Measurements from ENCODE around the gene VAMP8. TPM values are rescaled to one million over a fixed set of nuclear protein-coding genes. Genes with fewer than 3 reads are reported as not detected.
A peak's percentile ranks its signal among the peaks of the same experiment; 100 is the strongest.

Gene VAMP8
- total and polyA plus RNA-seq, 2 donors: 133 to 433 TPM

DNA sequence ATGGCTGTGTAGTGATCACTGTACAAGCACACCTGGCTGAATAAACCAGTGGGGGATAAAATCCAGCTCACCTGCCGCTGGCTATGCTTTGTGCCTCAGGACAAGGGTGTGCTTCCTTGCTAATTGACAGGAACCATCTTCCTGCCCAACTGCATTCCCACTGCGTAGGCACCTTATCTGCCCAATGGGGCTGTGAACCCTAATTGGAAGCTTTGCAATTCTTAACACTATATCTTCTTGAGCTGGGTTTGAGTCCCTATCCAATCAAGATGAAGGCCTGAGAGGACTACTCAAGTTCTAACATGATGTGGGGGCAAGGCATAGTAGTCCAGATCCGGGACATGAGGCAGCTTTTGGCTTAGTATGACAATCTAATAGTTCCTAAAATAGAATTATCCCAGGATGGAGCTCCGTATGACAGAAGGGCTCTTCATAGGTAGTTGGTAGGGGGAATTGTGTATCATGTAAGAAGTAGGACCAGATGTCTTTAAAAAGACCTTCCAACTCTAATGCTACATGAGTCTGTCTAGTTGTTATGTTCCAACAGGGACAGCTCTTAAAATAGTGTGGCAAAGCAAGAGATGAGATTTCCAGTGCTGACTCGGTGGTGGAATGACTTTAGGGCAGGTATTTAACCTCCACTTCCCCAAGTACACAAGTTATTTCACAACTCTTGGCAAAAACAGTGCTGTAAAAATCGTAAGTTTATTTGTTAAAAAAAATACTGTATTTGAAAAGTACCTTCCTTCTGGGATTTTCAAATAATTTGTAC, 27.4 kb downstream of the VAMP8 start:
- Histone ChIP-seq H3K27ac (ENCODE audit: low read depth in 1 of 2, low read length in 1 of 2) (no peak overlapping the region), H3K36me3 (ENCODE audit: control insufficient read depth in 2 of 2, insufficient read depth in 2 of 2, low read length in 1 of 2) (peaks cover 22 to 25% of the 10 kb centered on the region in 2 donors), H3K4me1 (ENCODE audit: control insufficient read depth in 2 of 2, insufficient read depth in 2 of 2, low read length in 2 of 2) (peaks cover 3 to 10% of the 10 kb centered on the region in 2 donors), H3K27me3 (ENCODE audit: control insufficient read depth in 2 of 2, insufficient read depth in 1 of 2, low read length in 1 of 2) (peaks cover 14 to 31% of the 10 kb centered on the region in 2 donors), H3K4me3 (ENCODE audit: low read length in 2 of 2) (no peak overlapping the region), H3K9me3 (ENCODE audit: control insufficient read depth in 2 of 2, insufficient read depth in 1 of 2, low read length in 1 of 2) (no peaks in the 10 kb centered on the region)
- WGBS: 92% methylated on average over 6 of the region's 6 CpGs
- DNase-seq (ENCODE audit: low read depth in 6 of 9, low spot score in 9 of 9): no peak

DNA sequence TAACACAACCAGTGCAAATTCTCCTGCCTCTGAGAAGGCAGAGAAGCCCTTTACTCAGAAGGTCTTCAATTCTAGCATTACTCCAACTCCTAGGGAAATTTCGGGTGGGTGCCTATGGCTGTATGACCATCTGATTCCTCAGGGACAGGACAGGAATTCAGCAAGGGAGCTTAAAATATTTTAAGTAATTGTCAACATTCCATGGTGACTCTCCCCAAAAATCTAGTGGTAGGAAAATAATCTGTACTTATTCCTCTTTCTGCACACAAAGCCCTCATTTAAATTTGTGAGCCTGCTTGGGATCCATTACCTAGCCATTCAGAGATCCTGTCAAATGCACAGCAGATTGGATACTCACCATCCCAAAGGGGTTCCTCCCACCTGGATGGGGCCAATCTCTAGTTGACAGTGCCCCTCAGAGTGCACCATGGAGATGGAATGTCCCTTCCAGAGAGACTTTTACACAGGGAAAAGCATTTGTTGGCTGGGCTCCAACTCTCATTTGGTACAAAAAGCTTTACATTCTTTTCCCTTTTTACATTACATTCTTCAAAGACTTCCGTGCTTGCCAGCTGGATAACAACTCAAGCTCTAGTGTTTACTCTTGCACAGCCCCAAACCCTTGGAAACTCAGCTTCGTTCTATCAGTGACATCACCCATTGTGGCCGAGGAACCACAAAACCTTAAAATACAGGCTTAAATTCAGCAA, 28.2 kb downstream of the VAMP8 start:
- Histone ChIP-seq H3K27ac (ENCODE audit: low read depth in 1 of 2, low read length in 1 of 2) (no peak overlapping the region), H3K36me3 (ENCODE audit: control insufficient read depth in 2 of 2, insufficient read depth in 2 of 2, low read length in 1 of 2) (peaks cover 19 to 25% of the 10 kb centered on the region in 2 donors), H3K27me3 (ENCODE audit: control insufficient read depth in 2 of 2, insufficient read depth in 1 of 2, low read length in 1 of 2) (peaks cover 14 to 31% of the 10 kb centered on the region in 2 donors), H3K4me3 (ENCODE audit: low read length in 2 of 2) (no peak overlapping the region), H3K9me3 (ENCODE audit: control insufficient read depth in 2 of 2, insufficient read depth in 1 of 2, low read length in 1 of 2) (no peaks in the 10 kb centered on the region), H3K4me1 (ENCODE audit: control insufficient read depth in 2 of 2, insufficient read depth in 2 of 2, low read length in 2 of 2) (peaks cover 7 to 15% of the 10 kb centered on the region in 2 donors)
- 94% methylated on average over 4 of the region's 4 CpGs for WGBS
- DNase-seq (ENCODE audit: low read depth in 6 of 9, low spot score in 9 of 9): no peak

DNA sequence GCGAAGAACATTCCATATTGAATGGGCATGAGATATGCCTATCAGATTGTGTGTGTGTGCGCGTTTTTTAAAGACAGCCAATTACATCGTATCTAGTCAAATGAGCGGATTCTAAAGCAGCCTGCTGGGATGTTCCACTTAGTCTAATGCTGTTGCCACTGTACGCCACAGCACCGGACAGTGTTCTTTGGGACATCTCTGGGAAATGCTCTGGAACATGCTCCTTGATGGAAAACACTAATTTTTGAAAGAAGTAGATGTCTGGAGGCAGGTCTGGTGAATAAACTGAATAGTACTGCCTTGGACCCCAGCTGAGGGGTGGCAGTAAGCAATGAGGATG, 28.7 kb downstream of the VAMP8 start:
- Histone ChIP-seq H3K4me3 (ENCODE audit: low read length in 2 of 2) (no peak overlapping the region), H3K27me3 (ENCODE audit: control insufficient read depth in 2 of 2, insufficient read depth in 1 of 2, low read length in 1 of 2) (peaks cover 14 to 30% of the 10 kb centered on the region in 2 donors), H3K36me3 (ENCODE audit: control insufficient read depth in 2 of 2, insufficient read depth in 2 of 2, low read length in 1 of 2) (peaks cover 19 to 25% of the 10 kb centered on the region in 2 donors), H3K4me1 (ENCODE audit: control insufficient read depth in 2 of 2, insufficient read depth in 2 of 2, low read length in 2 of 2) (peaks cover 10 to 19% of the 10 kb centered on the region in 2 donors), H3K27ac (ENCODE audit: low read depth in 1 of 2, low read length in 1 of 2) (no peak overlapping the region), H3K9me3 (ENCODE audit: control insufficient read depth in 2 of 2, insufficient read depth in 1 of 2, low read length in 1 of 2) (no peaks in the 10 kb centered on the region)
- WGBS: 96% methylated on average over 7 of the region's 7 CpGs
- no peak for DNase-seq (ENCODE audit: low read depth in 6 of 9, low spot score in 9 of 9)

DNA sequence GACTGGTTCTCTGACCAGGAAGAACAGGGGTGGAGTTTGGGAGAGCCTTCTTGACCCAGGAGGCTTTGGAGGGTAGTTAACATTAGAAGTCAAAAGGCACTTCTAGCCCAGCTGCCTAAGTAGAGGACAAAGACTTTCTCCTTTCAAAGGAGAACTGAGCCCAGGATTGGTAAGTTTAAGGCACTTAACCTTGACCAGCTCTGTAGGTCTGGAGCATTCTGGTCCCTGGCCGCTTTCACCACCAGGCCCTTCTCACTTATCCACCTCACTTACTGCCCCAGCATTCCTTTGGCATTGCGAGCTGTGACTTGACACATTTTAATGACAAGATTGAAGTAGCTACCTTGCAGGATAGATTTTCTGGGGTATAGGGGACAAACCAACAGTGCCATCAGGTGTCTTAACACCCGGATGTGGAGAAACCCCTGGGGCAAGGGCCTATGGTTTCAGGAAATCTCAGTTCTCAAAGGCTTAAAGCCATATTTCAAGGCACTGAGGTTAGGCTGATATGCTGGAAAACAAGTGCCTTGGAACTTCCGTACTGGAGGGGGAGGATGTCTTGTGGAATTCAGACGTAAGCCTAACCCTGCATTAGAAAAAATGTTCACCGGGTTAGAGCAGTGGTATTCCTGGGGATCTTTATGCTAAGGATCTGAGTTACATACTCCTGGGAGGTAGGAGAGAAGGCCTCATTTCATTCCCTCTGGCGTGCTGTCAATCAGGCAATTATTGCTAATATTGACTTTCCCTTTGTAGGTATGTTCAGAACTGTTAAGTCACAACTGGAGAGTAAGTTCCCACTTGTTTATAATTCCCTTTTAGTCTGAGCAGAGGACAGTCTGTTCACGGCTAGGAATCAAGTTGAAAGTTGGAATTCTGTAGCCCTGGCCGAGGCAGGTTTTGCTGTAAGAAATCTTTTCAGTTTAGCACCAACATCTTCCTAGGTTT, 30.2 kb downstream of the VAMP8 start:
- H3K4me3 ChIP-seq (ENCODE audit: low read length in 2 of 2): no peak overlapping the region
- DNase-seq (ENCODE audit: low read depth in 6 of 9, low spot score in 9 of 9): no peak

DNA sequence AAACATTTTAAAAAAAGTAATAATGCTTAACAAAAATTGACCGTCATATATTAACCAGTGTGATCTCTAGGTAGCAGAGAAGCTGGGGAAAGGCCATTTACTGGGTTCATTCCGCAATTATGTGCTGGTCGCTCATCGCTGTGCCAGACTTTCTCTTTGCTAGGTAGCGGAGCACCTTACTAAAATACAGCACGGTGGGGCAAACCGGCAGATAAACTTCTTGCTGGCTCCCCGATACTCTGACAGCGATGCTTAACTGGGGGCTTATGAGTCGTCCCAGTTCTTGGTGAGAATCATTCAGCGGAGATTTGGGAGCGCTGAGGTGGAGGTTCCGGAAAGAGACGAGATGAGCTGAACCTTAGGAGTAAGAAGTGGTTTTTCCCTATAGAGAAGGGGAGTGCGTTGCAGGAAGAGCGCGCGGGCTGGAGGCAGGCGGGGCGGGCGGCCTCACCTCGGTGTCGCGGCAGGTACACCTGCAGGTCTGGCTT, 33.9 kb downstream of the VAMP8 start:
- peak overlapping the region; percentile 77 to 83 for H3K4me3 ChIP-seq (ENCODE audit: low read length in 2 of 2)
- peak overlapping the region; percentile 74 to 75 for H3K27ac ChIP-seq (ENCODE audit: low read depth in 1 of 2, low read length in 1 of 2)
- no peaks in the 10 kb centered on the region for H3K9me3 ChIP-seq (ENCODE audit: control insufficient read depth in 2 of 2, insufficient read depth in 1 of 2, low read length in 1 of 2)
- peaks cover 16 to 23% of the 10 kb centered on the region in 2 donors for H3K36me3 ChIP-seq (ENCODE audit: control insufficient read depth in 2 of 2, insufficient read depth in 2 of 2, low read length in 1 of 2)
- H3K27me3 ChIP-seq (ENCODE audit: control insufficient read depth in 2 of 2, insufficient read depth in 1 of 2, low read length in 1 of 2): no peaks in the 10 kb centered on the region
- peak in 1 of 9 donors; percentile 18 for DNase-seq (ENCODE audit: low read depth in 6 of 9, low spot score in 9 of 9)
- H3K4me1 ChIP-seq (ENCODE audit: control insufficient read depth in 2 of 2, insufficient read depth in 2 of 2, low read length in 2 of 2): peaks cover 12 to 24% of the 10 kb centered on the region in 2 donors
- WGBS: 12% methylated on average over 24 of the region's 24 CpGs

More for the DNA sequence above, 30.2 kb downstream of the VAMP8 start:
- H3K9me3 ChIP-seq (ENCODE audit: control insufficient read depth in 2 of 2, insufficient read depth in 1 of 2, low read length in 1 of 2): no peaks in the 10 kb centered on the region
- 97% methylated on average over 9 of the region's 9 CpGs for WGBS
- peaks cover 19 to 25% of the 10 kb centered on the region in 2 donors for H3K36me3 ChIP-seq (ENCODE audit: control insufficient read depth in 2 of 2, insufficient read depth in 2 of 2, low read length in 1 of 2)
- H3K27ac ChIP-seq (ENCODE audit: low read depth in 1 of 2, low read length in 1 of 2): no peak overlapping the region
- peaks cover 6 to 16% of the 10 kb centered on the region in 2 donors for H3K27me3 ChIP-seq (ENCODE audit: control insufficient read depth in 2 of 2, insufficient read depth in 1 of 2, low read length in 1 of 2)
- H3K4me1 ChIP-seq (ENCODE audit: control insufficient read depth in 2 of 2, insufficient read depth in 2 of 2, low read length in 2 of 2): peaks cover 9 to 22% of the 10 kb centered on the region in 2 donors

DNA sequence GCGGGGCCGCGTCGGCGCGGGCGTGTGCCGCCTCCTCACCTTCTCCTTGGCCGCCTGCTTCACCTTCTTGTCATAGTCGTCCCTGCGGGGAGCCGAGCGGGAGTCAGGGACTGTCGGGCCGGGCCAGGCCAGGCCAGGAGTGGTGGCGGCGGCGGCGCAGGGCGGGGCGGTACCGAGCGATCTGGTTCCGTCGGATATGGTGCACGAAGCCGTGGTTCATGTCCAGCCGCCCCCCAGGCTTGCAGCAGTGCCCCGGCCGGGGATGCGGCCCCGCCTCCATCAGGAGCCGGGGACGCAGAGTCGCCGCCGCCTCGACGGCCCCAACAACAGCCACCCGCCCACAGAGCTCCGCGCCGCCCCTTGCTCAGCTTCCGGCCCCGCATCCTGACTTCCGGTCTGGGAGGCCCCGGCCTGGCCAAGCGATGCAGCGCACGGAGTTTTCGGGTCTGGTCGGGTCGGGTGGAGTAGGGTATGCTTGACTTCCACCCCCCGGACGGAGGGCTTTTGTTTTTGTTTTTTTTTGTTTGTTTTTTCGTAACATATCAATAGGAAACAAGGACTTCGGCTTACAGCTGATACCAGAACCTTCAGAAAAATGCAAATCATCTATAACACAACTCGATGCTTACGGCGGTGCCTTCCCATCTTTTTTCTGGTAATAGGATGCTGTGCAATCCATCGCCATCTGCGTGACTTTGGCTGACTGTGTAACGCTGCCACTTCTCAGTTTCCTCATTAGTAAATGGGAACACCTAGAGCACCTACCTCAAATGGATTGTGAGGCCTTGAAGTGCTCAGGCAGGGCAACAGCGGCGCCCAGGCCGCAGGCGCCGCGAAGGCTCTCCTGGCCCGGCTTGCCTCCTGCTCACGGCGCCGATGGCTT, 34.6 kb downstream of the VAMP8 start, which contains the start of gene C2orf68:
Gene C2orf68 (minus strand): TSS at position 362 of the 883 bp plus-strand sequence. CDS start 82 bp downstream, at position 280.
- H3K27me3 ChIP-seq (ENCODE audit: control insufficient read depth in 2 of 2, insufficient read depth in 1 of 2, low read length in 1 of 2): no peaks in the 10 kb centered on the region
- peaks cover 16 to 26% of the 10 kb centered on the region in 2 donors for H3K4me1 ChIP-seq (ENCODE audit: control insufficient read depth in 2 of 2, insufficient read depth in 2 of 2, low read length in 2 of 2)
- peak in 8 of 9 donors; percentile 62 to 90 (median 76) for DNase-seq (ENCODE audit: low read depth in 6 of 9, low spot score in 9 of 9)
- H3K4me3 ChIP-seq (ENCODE audit: low read length in 2 of 2): peak within 1 kb of the TSS; percentile 77 to 83
- peaks cover 15 to 23% of the 10 kb centered on the region in 2 donors for H3K36me3 ChIP-seq (ENCODE audit: control insufficient read depth in 2 of 2, insufficient read depth in 2 of 2, low read length in 1 of 2)
- H3K9me3 ChIP-seq (ENCODE audit: control insufficient read depth in 2 of 2, insufficient read depth in 1 of 2, low read length in 1 of 2): no peaks in the 10 kb centered on the region
- 13% methylated on average over 73 of the region's 73 CpGs for WGBS
- peak within 1 kb of the TSS; percentile 74 to 75 for H3K27ac ChIP-seq (ENCODE audit: low read depth in 1 of 2, low read length in 1 of 2)

DNA sequence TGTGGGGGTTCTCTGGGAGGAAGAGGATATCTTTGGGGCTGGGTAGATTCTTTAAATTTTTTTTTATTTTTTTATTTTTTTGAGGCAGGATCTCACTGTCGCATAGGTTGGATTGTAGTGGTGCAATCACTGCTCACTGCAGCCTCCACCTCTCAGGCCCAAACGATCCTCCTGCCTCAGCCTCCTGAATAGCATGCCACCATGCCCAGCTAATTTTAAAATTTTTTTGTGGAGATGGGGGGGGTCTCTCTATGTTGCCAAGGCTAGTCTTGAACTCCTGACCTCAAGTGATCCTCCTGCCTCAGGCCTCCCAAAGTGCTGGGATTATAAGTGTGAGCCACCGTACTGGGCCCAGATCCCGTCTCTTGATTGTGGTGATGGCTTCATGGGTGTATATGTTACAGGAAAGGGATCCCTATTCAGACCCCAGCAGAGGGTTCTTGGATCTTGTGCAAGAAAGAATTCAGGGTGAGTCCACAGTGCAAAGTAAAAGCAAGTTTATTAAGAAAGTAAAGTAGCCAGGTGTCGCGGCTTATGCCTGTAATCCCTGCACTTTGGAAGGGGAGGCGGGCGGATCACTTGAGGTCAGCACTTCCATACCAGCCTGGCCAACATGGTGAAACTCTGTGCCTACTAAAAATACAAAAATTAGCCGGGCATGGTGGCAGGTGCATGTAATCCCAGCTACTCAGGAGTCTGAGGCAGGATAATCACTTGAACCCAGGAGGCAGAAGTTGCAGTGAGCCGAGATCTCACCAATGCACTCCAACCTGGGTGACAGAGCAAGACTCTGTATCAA, 36.5 kb downstream of the VAMP8 start:
- DNase-seq (ENCODE audit: low read depth in 6 of 9, low spot score in 9 of 9): no peak
- no peak overlapping the region for H3K27ac ChIP-seq (ENCODE audit: low read depth in 1 of 2, low read length in 1 of 2)
- H3K4me1 ChIP-seq (ENCODE audit: control insufficient read depth in 2 of 2, insufficient read depth in 2 of 2, low read length in 2 of 2): peaks cover 22 to 34% of the 10 kb centered on the region in 2 donors
- H3K4me3 ChIP-seq (ENCODE audit: low read length in 2 of 2): no peak overlapping the region
- H3K27me3 ChIP-seq (ENCODE audit: control insufficient read depth in 2 of 2, insufficient read depth in 1 of 2, low read length in 1 of 2): no peaks in the 10 kb centered on the region
- no peaks in the 10 kb centered on the region for H3K9me3 ChIP-seq (ENCODE audit: control insufficient read depth in 2 of 2, insufficient read depth in 1 of 2, low read length in 1 of 2)
- 96% methylated on average over 10 of the region's 10 CpGs for WGBS
- peaks cover 6 to 17% of the 10 kb centered on the region in 2 donors for H3K36me3 ChIP-seq (ENCODE audit: control insufficient read depth in 2 of 2, insufficient read depth in 2 of 2, low read length in 1 of 2)
